AG20443 (cell line): ENCODE data around the gene MPHOSPH9.
A peak's percentile ranks its signal among the peaks of the same experiment; 100 is the strongest.
"Not testable (repeated sequence)": the region's sequence is repeated elsewhere in the genome, so short reads cannot be mapped to it uniquely, and the experiment has no call there.

Experiments used
- DNase-seq: peaks from one replicate; pipeline ENCODE4 v3.0.0; 2012; ENCODE audit warnings: low spot score, mixed read lengths

MPHOSPH9 gene

DNA sequence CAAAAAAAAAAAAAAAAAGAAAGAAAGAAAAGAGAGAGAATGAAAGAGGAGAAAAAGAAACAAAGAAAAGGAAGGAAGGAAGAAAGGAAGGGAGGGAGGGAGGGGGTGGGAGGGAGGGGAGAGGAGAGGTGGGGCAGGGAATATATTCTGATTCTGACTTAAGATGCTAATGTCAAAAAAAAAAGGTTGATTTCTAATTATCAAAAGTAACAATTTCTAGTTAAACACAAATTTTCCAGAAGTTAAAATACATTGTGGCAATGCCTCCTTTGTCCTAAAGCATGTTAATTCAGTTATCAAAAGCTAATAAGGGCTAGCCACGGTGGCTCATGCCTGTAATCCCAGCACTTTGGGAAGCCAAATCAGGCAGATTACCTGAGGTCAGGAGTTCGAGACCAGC lies 7.5 kb downstream of the MPHOSPH9 start:
- DNase-seq: no peak

DNA sequence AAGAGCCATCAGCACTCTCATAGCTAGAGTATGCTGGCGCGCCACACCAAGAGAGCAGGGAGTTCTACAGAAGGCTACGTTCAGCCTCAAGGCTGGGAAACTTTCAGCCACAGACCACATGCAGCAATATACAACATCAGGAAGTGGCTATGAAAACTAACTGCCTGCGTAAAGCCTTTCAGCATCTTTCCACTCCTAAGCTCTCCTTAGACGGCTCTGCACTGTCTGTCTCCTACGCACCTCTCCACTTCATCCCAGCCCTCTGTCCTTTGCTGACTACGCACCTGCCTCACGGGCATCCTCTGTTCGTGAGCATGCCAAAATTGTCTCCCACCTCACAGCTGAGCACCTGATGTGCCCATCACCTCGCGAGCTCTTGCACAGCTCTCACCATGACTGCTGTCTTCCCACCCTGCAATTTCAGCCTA lies 9.7 kb downstream of the MPHOSPH9 start:
- no peak for DNase-seq

DNA sequence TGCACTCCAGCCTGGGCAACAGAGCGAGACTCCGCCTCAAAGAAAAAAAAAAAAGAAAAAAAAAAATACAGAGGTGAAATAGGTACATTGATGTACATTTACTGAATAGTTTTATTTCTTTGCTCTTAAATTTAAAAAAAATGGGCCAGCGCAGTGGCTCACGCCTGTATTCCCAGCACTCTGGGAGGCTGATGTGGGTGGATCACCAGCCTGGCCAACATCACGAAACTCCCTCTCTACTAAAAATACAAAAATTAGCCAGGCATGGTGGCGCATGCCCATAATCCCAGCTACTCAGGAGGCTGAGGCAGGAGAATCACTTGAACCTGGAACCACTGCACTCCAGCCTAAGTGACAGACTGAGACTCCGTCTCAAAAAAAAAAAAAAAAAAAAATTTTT lies 25.1 kb downstream of the MPHOSPH9 start:
- not testable (repeated sequence) for DNase-seq

DNA sequence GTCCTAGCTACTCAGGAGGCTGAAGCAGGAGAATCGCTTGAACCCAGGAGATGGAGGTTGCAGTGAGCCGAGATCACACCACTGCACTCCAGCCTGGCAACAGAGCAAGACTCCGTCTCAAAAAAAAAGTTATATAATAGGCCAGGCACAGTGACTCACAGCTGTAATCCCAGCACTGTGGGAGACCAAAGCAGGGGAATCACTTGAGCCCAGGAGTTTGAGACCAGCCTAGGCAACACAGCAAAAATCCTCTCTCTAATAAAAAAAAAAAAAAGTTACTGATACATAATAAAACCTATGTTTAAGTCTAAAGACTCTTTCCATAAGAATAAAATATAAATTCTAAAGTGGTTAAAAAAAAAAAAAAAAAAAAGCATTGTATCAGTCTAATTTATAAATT lies 26.1 kb downstream of the MPHOSPH9 start:
- DNase-seq: not testable (repeated sequence)

DNA sequence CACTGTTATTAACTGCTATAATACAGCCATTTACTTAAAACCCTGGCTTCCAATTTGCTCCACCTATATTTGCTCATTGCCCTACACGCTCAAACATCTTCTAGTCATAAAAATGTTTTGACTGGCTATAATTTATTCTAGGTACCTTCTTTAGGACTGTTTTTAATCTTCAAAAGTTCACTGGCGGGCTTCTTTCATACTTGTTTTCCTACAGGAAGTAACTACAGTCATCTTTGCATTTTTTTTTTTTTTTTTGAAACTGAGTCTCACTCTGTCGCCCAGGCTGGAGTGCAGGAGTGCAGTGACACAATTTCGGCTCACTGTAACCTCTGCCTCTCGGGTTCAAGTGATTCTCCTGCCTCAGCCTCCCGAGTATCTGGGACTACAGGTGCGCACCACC lies 32.5 kb downstream of the MPHOSPH9 start:
- DNase-seq: no peak

DNA sequence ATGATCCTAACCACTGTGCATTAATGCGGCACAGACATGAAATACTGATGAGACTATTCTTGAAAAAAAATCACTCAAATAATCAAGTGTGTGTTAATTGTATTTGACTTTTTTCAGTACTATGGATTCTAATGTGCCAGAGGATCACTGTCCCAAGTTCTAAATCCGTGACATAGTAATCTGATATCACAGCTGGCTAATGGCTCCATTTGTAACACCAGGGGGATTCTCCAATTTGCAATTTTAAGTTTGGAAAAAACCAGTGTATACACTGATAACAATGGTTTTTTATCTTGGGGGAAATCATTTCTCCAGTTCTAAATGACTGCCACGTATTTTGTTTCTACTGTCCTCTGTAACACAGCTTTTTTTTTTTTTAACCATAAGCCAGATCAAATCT lies 33.0 kb downstream of the MPHOSPH9 start:
- no peak for DNase-seq

DNA sequence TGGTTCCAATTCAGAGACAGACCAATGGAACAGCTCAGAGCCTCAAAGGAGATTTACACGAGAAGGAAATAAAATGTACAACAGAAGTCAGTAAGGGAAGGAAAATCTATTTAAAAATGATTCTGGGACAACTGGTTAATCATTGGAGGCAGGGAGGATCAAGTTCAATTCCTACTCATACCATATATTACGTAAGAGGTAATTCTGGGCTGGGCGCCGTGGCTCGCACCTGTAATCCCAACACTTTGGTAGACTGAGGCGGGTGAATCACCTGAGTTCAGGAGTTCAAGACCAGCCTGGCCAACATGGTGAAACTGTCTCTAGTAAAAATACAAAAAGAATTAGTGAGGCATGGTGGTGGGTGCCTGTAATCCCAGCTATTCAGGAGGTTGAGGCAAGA lies 45.3 kb downstream of the MPHOSPH9 start:
- DNase-seq: no peak

DNA sequence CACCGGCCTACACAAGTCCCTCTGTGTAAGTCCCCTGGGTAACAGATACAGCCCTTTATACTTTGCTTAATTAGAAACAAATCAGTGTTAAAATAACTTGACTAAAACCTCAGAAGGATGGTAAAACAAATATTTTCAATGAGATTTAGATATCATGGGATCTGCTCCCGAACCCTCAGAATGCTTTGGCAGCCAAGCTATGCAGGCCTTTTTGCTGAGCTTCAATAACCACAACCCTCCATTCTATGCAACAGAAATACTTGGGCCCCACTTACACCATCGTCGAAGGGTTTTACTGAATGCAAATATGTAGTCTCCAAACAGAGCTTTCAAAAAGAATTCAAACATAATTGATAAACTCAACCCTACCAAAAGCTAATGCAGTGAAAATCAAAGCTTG lies 52.8 kb downstream of the MPHOSPH9 start:
- no peak for DNase-seq

DNA sequence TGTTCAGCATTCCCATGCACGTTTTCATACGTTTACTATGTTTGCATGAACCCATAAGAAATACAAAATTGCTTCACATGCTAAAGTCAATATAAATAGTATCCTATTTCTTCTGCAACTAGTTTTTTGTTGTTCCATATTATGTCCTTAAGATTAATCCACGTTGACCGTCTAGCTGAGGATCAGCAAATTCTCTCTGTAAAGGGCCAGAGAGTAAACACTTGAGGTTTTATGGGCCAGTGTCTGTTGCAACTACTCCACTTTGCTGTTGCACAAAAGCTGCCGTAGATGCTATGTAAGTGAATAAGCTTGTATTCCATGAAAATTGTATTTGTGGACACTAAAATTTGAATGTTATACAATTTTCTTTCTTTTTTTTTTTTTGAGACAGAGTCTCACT lies 61.0 kb downstream of the MPHOSPH9 start:
- DNase-seq: no peak

DNA sequence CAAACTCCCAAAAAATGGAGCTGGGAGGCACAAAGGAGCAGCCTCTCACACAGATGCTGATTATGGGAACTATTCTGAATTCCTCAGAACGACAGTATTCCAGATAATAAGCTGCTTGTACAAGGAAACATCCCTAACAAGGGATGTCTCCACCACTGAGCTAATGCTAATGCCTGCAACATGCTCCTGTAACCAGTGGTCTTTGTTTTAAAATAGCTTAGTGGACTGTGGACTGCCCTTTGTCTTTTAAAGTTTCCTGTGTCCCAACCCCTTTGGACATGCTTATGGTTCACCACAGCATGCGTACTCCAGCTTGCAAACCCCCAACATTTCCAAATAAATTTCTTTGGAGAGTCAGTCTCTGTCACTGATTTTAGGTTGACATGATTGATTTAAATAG lies 65.6 kb downstream of the MPHOSPH9 start:
- no peak for DNase-seq

DNA sequence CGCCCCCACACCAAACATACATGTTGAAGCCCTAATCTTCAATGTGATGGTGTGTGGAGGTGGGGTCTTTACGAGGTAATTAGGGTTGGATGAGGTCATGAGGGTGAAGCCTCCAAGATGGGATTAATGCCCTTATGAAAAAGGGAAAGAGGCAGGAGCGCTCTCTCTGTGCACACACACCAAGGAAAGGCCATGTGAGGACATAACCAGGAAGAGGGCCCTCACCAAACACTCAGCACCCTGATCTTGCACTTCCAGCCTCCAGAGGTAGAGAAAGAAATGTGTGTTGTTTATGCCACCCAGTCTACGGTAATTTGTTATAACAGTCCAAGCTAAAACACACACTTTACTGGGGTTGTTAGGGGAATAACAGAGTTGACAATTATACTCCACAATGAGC lies 67.4 kb downstream of the MPHOSPH9 start:
- DNase-seq: no peak

DNA sequence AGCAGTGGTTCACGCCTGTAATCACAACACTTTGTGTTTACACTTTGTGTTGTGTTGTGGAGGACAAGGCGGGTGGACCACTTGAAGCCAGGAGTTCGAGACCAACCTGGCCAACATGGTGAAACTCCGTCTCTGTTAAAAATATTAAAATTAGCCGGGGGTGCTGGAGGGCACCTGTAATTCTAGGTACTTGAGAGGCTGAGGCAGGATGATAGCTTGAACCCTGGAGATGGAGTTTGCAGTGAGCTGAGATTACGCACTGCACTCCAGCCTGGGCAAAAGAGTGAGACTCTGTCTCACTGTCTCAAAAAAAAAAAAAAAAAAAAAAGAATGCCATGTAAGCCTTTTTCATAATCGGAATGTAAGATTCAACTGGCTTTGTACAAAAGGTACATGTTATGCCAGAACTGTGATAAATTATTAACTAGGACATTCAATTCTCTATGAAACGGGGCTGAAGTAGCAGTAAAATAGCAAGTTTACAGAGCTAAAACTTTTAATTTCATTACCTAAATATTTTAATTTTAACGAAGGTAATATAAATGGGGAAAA lies 68.2 kb downstream of the MPHOSPH9 start:
- no peak for DNase-seq

DNA sequence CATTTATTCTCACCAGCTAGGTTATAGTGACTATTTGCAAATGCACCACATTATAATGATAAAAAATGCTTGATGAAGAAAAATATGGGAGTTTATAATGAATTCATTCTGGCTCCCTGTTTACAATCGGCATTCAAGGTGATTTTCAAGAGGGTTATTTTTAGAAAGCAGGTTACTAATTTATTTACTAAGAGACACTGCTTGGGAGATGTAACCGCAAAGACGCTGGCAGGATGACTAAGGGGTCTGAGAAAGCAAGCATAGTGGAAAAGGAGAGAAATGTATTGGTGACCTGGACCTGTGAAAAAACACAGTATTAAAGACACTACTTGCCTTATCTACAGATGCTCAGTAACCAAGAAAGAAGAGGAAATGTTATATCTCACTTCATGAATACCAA lies 68.7 kb downstream of the MPHOSPH9 start:
- DNase-seq: no peak

DNA sequence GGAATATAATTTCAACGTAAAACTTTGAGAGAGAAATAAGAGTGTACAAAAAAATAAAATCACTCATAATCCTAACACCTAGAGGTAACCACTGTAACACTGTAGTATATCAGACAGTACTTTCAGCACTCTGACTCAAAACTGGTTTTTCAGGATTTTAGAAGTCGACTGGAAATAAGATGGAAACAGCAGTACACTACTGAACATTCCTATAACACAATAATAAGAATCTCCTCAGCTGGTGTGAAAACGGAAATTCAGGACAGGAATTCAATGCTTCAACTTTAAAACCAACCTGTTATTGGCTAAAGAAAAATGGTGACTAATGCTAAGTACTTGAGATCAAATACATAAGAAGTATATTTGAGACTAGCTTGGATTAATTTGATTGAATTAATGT lies 69.7 kb downstream of the MPHOSPH9 start:
- no peak for DNase-seq

DNA sequence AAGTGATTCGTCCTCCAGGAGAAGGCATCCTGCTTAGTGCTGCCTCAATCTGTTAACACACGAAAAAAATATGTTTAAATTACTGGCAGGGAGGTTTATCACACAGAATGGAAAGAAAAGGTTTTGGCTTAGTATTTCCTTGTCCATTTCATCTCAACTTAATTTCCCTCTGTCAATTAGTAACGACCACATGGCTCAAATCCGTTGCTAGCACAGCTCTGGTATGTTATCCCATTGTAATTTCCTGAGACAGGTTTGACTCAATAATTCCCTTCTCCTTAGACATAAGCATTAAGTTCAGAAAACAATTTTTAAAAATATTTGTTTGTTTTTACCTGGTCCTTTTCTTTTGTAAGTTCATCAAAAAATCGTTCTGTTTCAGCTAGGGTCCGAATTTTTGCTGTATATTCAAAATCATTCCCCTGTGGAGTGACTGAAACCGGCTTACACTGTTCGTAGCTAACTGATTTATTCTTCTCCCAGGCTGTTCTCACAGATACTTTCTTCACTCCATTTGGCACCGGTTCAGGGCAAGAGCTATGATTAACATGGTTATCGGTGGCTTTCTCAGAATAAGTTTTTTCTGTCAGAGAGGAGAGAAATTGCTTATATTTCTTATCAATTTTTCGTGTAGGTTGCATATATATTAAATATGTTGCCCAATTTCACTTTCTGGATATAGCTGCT lies 72.0 kb downstream of the MPHOSPH9 start:
- DNase-seq: no peak

DNA sequence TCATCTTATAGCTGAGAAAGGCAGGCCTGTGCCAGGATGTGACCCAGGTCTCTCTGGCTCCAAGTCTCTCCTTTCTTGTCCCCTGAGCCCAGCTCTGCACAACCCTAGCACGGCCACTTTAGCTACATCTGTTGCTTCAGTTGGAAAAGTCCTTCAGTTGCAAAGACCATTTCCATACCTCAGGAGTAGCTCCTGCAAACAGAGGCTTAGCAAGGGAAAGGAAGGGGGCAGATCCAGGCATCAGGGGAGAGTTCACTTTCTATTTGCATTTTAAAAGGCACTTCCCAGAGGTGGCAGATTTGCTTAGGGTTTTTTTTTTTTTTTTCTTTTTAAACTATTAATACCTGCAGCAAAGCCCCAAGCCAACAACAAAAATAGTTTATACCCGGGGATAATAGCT lies 79.0 kb downstream of the MPHOSPH9 start:
- no peak for DNase-seq

DNA sequence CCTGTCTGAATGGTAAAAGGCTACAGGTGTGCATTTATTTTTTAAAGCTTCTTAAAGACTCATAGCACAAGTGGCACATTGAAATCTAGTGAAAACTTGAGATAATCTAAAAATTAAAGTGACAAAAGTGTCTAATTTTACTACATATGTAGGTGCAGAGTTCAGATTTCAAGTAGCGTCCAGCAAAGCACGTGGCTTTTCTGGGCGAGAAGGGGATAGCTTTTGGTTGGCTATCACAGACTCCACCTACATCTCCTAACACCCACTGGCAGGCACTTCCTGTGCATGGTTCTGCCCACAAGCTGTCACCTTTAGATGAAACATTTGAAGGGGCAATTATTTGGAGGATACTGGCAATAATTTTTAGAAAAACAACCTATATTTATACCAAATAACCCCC lies 80.1 kb downstream of the MPHOSPH9 start:
- DNase-seq: no peak

DNA sequence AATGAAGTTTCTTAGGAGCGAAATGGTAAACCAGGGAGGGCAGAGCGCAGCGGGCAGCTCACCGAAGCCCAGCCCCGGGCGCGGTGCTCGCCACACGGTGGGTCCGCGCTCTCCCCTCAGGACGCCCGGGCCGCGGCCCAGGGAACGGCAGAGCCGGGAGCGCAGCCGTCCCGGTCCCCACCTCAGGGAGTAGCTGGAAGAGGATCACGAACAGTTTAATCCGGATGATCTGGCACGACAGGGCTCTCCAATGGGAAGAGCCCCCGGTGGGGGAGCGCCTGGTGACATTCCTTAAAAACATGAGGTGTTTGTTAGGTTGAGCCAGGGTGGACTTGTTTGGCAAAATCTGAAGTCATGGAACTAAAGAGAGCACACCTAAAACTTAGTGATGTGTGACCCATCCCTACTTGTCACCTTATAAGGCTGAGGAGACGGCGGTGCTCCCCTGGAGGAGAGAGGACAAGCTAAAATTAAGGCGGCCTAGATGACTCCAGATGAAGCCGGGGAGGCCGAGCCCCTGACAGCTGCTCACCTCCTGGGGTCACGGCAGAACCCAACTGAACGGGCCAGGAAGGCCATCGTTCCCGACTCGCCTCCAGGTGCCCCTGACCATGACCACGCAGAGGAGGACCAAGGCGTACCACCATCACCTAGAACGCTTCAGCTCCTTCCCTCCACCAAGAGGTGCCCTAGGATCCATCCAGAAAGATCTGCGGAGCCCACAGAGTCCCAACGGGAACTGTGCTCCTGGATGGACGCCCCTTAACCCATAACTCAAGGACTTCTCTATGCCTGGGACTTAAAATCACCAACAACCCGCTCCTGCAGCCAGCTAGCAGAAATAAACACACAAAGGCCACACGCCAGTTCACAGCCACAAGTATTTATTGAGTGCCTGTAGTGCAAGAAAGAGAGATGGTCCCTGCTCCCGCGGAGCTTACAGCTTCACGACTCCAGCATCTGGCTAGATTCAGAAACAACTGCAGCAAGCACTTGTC lies 81.2 kb downstream of the MPHOSPH9 start:
- DNase-seq: peak; percentile 59

DNA sequence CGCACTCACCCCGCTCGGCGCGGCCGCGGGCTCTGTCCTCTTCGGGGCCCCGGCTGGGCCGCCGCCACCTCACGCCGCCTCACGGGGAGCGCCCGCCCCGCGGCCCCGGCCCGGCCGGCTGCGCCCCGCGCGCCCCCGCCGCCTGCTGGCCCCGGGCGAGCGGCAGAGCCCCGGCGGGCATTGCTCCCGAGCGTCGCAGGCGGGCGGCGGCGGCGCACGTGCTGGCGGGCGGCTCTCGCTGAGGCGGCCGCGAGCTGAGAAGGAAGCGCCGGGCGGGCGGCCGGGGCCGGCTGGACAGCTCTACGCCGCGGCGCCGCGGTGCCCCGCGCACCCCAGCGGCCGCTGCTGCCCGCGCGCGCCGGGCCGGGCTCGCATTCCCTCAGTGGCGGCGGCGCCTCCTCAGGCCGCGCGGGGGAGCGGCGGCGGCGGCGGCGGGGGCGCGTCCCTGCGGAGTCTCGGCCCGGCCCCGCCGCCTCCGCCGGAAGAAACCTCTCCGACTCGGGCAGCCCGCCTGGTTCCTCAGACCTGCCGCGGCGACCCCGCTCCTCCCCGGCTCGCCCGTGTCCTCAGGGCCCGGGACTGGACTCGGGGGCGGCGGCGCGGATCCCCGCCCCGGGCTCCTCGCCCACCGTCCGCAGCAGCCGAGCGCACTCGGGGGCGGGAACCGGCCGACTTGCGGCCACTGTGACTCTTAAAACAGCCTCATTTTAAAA lies 82.0 kb downstream of the MPHOSPH9 start, which contains the start of gene PITPNM2:
TSS of gene PITPNM2 (minus strand) at position 347 of the 713 bp plus-strand sequence. CDS start 116,500 bp downstream, outside the sequence.
- peak; percentile 94 for DNase-seq

DNA sequence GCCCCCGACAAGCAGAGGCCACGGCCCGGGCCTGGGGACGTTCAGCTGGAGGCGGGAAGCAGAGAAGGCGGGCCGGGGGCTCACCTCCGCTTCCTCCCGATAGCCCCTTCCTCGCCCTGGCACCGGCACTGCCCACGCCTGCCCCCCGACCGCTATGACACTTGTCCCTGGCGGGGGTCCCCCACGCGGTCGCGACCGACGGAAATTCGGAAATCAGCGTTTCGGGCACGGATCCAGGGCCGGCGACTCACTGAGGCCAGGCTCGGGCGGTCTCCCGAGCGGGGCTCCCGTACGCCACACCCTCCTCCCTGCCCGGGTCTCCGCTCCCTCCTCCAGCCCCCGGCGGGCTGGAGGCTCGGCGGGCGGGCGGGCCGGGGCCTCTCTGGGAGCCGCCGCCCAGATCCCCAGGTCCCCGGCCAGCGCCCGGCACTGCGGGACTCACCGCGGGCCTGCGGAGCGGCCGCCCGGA lies 82.6 kb downstream of the MPHOSPH9 start:
- no peak for DNase-seq

DNA sequence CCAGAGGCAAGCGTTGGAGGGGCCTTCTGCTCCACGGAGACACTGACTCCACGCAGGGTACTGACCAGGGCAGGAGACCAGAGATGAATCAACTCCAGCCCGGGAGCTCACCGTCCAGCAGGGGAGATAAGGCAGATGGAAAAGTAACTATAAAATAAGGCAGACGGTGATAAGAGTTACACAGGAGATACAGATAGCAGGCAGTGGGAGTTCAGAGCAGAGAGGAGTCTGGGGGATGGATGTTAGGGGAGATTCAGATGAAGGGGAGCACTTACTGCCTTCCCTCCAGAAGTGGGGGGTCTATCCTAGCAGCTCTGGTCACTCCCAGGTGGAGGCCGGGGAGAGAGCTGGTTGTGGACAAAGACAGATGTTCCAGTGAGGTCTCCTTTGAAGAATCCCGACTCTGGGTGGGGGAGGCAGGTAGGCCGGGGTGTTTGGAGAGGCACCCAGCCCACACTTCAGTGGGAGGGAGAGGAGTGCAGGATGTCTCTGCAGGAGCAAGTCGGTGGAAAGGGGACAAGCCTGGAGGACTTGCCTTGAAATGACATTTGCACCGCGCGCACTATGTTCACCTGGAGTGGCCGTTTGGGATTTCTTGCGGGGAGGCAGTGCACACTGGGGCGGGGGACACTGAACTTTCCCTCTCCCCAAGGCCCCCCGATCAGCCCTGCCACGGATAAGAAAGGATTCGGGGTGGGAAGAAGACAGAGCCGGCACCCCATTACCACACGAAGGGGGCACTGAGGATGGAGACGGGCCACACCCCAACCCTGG lies 83.3 kb downstream of the MPHOSPH9 start:
- DNase-seq: no peak
